GM19468 (cell line): ENCODE data around the gene S100A14.

ENCODE experiments used
- ATAC-seq: cut with Tn5 transposase; IDR thresholded peaks from one replicate; pipeline ENCODE4 v1.9.1; 2021; ENCODE audit warnings: mild to moderate bottlenecking, moderate library complexity, moderate number of reproducible peaks; ENCODE audit not compliant: unreplicated experiment; ENCODE audit errors: extremely low read depth

Gene S100A14

DNA sequence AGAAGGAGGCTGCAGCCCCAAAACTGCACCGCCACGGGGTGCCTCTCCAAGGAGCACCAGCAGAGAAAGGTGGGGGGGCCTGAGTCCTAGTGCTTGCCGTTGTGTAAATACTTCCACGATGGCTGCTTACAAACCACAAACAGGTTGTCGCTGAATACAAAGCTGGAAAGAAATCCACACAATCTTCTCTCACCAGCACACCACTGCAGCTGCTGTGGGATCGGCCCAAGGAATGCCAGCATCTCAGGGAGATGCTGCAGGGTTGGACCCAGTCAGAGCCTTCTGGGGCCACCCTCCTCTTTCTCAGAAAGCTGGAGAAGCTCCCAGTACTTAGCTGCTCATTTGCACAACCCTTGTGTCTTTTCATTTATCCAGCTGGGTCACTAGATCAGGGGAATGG, 3.0 kb upstream of the S100A14 start:
- no peak for ATAC-seq

DNA sequence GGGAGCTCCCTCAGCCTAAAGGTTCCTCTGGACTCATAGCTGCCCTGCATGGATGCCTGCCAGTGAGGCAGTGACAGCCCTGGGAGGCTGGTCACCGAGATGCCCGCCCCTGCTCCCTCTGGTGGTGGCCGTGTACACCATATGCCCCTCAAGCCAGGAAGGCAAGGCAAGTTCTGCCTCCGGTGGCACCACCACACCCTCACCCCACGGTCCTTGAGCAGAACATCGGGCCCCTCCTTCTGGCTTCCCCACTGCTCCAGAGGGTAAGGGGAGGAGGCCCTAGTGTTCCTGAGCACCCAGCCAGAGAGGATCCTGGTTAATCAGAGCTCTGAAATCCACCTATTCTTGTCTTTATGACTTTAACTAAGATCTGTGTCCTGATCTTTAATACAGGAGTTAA, 1.5 kb upstream of the S100A14 start:
- no peak for ATAC-seq

DNA sequence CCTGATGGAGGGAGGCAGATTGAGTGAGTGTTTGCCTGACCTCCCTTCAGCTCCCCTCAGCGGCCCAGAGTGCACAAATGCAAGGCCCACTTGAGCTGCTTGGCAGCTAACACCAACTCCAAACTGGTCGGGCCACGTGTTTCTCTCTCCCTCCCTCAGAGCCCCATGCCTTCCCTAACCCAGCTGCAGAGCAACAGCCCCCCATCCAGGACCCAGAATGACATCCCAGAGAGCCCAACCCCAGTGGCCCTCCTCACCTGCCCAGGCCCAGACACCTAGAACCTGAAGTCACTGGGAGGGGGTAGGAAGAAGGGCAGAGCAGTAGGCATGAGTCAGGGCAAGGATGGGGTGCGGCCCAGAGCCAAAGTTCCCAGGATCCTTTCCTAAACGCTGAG, 789 bp upstream of the S100A14 start:
- ATAC-seq: no peak

DNA sequence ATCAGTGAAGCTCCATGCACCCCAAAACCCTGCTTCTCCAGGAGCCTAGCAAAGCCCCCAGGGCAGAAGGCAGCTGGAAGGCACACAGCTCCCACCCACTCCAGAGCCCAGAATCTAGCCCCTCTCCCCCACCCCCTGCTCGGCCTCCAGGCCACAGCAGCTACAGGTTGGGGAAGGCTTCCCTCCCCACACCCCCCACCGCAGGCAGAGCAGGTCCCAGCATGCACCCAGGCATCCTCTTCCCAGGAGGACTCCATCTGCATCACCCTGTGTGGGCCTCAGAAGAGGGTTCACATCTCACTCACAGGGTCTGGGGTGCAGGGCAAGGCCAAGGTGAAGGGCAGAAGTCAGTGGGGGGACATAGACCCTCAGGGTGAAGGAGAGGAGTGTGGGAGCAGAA, 719 bp downstream of the S100A14 start:
- ATAC-seq: no peak

DNA sequence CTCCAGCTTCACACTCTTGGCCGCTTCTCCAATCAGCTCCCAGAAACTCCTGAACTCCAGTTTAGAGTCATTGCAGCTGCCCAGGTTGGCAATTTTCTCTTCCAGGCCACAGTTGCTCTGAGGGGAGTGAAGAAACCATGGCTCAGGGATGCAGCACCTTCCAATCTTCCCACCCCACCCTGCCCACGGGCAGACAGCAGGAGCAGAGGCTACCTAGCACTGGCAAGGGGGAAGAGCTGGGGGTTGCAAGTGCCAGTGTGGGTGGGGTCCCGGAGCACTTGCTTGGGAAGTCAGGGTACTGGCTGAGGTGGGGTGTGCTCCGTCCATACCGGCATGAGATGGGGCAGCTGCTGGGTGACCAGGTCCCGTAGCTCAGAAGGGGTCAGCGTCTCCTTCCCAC, 1.2 kb downstream of the S100A14 start:
- ATAC-seq: no peak

DNA sequence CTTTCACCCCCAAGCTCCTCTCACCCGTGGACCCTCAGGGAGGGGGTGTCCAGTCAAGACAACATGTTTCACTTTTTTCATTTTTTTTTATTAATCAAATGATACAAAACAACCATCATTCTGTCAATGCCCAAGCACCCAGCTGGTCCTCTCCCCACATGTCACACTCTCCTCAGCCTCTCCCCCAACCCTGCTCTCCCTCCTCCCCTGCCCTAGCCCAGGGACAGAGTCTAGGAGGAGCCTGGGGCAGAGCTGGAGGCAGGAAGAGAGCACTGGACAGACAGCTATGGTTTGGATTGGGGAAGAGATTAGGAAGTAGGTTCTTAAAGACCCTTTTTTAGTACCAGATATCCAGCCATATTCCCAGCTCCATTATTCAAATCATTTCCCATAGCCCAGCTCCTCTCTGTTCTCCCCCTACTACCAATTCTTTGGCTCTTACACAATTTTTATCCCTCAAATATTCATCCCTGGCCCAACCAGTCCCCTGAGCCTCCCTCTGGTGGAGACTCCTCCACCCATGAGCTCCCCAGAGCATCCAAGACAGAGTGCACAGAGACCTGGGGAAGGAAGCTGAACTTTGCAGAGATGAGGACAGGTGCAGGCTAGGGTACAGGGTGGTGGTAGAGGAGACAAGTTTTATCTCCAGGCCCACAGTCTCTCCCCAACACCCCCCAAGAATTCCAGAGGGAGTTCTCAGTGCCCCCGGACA, 1.8 kb downstream of the S100A14 start:
- no peak for ATAC-seq

DNA sequence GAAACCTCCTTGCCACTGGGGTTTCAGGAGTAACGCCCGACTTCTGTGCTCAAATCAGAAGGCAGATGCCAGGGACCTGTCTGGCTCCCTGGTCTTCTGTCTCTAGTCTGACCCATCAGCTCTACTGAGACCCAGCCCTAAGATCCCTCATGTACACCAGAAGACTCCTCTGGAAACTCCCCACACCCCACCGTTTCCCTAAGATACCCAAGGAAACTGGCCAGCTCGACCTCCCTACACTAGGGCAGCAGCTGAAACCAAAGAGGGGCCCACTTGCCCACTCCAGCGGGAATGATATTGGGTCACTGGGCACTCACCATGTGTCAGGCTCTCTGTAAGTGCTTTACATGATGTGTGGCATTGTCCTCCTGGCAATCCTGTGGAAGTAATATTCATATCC, 2.7 kb downstream of the S100A14 start:
- ATAC-seq: no peak

DNA sequence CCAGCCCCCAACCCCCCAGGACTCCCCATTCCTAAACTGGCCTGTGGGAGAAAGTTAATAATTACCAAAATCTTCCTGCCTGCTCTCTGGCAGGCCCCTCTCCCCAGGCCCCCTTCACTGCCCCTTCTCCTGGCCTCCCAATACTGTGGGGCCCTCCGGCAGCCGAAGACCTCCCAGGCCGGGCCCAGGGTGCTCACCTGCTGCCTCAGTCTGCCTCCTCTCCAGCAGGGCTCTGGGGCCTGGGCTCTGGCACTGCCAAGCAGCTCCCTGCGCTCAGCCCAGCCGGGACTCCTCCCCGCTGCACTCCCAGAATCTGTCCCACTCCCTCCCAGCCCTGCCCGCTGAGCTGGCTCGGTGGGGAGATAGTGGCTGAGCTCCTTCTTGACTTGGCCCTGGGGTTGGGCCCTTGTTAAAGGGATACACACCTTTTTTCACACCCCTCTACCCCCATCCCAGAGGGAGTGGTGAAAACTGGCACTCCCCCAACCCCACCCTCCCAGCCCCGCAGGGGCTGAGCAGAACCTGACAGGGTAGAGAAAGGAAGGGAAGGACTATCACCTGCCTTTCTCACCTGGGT, 3.3 kb downstream of the S100A14 start, which contains the start of gene S100A16:
S100A16 (minus strand) TSS at position 383 of the 577 bp plus-strand sequence. CDS start 4,986 bp downstream, outside the sequence.
- no peak for ATAC-seq

DNA sequence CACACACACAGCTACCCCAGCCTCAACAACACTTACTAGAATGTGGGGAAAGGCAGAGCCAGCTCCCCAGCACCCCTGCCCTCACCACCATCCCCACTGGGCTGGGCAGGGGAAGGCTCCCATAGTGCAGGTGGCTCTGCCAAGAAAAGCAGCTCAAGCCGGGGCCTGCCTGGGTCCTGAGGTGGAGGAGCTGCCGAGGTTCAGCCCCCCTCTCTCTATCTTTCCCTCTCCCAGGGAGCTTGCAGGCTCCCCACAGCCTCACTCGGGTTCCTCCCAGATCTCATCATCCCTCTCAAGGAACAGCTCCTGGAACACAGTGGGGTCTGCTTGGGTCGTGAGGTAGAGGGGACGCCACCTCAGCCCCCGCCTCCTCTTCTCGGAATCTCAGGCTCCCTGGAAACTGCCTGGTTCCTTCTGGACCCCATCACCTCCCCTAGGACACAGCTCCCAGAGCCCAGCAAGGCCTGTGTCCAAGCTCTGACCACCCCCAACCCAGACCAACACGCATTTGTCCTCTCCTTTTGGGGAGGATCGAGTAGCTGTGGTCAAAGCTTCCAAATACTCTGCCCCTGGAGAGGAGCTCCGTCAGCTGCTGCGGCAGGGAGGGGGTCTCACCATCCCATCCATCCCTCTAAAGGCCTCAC, 3.9 kb downstream of the S100A14 start:
- no peak for ATAC-seq

DNA sequence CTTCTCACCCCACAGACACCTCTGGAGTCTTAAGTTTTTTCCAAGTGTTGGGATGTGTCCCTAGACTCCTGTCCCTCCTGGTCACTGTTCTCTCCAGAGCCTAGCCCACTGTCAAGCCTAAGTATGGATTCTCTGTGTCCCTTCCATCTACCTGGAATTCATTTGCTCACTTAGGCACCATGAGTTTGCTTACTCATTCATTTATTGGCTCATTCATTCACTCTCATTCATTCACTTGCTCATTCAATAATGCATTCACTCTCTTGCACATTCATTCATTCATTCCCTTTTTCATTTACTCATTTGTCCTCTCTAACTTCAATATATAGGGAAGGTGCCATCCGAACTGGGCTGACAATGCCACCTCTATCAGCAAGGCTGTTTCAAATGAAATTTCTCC, 4.8 kb downstream of the S100A14 start:
- ATAC-seq: no peak

DNA sequence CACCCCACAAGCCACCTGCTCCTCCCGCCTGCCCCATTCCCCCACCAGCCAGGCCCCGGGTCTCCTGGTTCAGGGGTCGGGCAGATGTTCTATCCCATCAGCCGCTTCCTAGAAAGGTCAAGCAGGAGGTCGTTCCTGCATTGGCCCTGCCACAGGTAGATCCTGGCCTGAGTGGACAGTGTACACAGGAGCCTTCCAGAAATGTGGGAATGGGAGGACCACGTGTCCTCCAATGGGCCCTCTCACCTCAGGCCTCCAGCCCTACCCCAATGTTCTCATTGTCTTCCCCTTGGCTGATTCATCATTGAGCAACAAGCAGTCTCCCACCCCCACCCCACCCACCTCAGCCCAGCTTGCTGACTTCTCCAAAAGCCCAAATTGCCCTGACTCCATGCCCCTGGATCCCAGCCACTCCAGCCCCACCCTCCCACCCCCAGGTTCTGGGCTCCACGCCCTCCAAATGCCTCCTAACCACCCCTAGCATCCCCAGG, 5.3 kb downstream of the S100A14 start:
- no peak for ATAC-seq

DNA sequence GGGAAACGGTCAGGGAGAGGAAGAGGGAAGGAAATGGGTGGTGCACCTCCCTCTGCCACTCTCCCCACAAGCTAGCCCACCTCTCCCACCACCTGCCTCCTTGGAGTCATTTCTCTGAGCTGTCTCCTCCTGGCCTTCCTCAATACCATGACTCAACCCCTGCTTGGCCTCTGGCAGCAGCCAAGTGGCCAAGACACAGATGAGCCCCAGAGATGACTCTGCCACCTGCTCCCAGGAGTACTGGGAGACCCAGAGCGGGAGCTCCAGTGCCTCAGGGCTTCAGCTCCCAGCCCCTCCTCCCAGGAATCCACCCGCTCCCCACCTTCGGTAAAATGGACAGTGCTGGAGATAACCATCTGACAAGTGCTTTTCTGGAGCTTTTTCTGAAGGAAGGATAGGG, 5.8 kb downstream of the S100A14 start:
- ATAC-seq: no peak

DNA sequence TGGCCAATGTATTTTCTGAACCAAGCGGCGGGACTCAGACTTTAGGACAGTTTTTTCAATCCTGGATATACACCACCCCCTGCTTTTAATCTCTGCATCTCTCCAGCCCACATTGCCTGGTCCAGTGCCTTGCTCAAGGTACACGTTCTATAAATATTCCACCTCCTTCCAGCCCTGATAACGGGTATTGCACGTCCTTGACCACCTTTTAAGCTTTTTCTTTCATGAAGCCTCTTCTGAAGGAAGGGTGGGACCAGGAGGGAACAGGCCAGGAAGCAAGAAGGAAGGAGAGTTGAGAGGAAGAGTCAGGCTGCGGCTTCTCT, 6.6 kb downstream of the S100A14 start:
- ATAC-seq: no peak

DNA sequence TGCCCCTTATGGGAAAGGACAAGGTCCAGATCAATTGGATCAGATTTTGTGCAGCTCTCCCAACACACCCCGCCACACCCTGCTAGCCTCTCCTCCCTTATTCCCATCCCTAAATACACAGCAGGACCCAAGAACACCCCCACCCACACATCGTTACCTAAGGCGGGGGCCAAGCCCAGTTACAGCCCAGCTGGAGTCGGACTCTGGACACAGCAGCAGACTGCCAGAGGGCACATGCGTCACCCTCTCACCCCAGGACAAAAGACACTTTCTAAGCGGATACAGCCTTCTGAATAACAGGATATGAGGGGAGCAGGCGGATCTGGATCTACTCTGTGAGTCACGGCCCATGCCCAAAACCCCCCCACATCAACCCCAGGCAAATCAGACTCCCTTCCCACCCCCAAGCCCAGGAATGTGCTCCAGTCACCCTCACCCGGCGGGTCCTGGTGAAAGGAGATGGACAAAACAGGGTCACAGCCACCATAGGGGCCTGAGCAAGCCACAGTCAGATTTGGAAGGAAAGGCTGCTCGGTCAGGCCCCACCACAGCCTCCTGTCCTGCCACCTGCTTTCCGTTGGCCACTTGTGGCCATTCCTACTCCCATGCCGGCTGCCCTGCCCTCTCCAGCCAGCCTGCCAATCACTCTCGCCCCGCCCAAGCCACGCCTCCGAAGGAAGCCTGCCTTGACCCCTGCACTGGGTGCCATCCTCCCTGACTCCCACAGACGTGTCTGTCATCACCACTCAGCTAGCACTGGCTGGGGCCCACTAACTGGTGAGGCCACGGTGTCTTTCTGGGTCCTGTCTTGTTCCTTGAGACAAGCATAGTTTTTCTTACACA, 7.2 kb downstream of the S100A14 start:
- ATAC-seq: no peak

DNA sequence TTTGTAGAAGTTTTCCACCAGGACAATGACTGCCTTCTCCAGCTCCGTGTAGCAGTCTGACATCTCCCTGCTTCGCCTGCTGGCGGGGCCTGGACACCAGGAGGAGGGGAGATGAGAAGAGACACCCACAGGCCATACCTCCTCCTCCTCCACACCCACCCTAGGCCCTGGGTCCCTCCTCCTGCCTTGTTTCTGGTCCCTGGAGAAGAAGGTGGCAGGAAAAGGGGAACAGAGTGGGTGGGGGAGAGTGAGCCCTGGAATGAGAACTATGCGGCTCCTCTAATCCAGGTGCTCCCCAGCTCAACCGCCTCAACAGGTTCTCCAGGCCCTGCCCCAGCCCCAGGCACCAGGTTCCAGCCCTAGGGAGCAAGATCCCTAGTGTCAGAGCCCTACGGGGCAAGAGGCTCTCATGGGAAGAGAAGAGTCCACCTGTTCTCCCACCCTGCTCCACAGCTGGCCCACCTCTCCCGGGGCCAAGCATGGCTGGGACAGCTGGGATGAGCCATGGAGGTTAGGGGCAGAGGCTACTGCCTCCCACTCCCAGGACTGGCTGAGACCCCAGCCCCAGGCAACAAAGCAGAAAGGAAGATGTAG, 7.9 kb downstream of the S100A14 start:
- ATAC-seq: no peak

DNA sequence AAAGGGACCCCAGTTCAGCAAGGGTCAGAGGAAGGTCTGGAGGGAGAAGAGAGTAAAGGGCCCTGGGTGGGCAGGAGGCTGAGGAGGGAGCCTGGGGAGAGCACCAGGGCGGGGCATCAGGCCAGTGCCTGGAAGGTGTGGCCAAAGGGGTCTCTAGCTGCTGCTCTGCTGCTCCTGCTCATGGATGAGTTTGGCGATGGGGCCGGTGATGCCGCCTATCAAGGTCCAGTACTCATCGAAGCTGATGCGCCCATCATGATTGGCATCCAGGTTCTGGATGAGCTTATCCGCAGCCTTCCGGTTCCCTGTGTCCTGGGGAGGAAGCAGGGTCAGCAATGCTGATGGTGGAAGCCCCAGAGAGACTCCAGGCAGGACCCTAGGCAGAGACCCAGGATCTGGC, 8.7 kb downstream of the S100A14 start:
- no peak for ATAC-seq

DNA sequence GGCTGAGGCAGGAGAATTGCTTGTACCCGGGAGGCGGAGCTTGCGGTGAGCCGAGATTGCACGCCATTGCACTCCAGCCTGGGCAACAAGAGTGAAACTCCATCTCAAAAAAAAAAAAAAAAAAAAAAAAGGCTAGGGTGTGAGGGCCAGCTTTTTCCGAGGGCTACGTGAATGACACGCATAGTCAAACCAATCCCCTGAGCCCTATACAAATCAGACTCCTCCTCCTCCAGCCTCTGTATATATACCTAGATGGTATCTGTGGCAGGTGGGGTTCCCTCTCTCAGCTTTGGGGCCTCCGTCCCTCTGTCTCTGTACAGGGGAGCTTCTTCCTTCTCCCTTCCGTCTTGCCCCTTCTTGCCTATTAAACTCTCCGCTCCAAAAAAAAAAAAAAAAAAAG, 9.9 kb downstream of the S100A14 start:
- no peak for ATAC-seq

DNA sequence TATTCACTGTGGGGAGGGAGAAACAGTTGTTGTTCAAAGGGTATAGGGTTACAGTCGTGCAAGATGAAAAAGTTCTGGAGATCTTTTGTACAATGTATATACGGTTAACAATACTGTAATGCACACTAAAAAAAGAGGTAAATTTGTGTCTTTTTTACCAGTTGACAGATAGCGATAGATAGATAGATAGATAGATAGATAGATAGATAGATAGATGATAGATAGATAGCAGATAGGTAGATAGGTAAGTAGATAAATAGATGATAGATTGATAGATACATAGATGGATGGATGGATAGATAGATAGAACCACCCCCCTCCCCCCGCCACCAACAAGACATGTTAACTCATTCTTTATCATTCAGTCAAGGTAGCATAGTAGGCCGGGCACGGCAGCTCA, 13.4 kb downstream of the S100A14 start:
- no peak for ATAC-seq

DNA sequence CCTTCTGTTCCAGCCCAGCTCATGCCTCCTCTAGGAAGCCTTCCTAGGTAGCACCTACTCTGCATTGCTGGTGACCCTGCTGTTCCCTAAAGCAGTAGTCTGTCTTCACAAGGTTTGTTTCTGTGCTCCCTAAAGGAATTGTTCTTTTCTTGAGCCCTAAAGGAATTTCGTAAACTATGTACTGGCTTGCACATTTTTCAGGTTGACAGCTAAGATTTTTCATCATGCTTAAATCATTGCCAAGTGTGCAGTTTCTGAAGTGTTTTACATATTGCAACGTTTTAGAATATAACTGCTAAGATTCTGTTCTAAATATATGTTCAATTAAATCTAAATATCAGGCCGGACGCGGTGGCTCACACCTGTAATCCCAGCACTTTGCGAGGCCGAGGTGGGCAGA, 16.3 kb downstream of the S100A14 start:
- no peak for ATAC-seq
